ENCODE results near the gene CLDN3.

DNA sequence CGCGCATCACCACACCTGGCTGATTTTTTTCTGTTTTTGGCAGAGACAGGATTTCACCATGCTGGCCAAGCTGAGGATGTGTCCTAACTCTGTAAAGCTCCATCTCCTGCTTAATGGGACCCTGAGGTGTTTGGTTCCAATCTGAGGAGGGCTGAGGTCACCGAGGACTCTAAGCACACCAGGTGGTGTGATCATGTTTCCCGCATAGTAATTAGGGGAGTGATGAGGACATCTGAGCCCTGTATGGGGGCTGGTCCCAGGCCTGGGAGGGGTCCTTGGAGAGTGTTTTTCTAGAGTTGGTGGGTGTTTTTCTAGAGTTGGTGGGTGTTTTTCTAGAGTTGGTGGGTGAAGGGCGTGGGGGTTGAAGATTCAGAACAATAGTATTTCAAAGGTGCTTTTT lies 28.5 kb downstream of the CLDN3 start:
- TF ChIP-seq, protein P1, sequence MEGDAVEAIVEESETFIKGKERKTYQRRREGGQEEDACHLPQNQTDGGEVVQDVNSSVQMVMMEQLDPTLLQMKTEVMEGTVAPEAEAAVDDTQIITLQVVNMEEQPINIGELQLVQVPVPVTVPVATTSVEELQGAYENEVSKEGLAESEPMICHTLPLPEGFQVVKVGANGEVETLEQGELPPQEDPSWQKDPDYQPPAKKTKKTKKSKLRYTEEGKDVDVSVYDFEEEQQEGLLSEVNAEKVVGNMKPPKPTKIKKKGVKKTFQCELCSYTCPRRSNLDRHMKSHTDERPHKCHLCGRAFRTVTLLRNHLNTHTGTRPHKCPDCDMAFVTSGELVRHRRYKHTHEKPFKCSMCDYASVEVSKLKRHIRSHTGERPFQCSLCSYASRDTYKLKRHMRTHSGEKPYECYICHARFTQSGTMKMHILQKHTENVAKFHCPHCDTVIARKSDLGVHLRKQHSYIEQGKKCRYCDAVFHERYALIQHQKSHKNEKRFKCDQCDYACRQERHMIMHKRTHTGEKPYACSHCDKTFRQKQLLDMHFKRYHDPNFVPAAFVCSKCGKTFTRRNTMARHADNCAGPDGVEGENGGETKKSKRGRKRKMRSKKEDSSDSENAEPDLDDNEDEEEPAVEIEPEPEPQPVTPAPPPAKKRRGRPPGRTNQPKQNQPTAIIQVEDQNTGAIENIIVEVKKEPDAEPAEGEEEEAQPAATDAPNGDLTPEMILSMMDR (IDR thresholded peaks at IDR 0.05): no peak
- TF ChIP-seq ZFX (IDR thresholded peaks at IDR 0.05; ENCODE audit: borderline replicate concordance): no peak

Measured in 22Rv1 (cell line).